NCI-H748 treated with DMSO at 0.1 percent for 48 hours (cell line): ENCODE measurements around the gene PARP9.

Experiments used
- DNase-seq: peaks from one replicate; lab custom pipeline; 2025; lab: John Stamatoyannopoulos, UW

PARP9 gene

GRCh38 chr3:122484985-122485384, 79.1 kb downstream of the PARP9 start:
- DNase-seq = no peak

- no peak for DNase-seq
Observed at GRCh38 chr3:122481390-122481789, 82.7 kb downstream of the PARP9 start.
